ENCODE results near the gene CD46.

GRCh38 chr1:207801819-207802218 is 50.0 kb downstream of the CD46 start:
- TF ChIP-seq FOXK2 (IDR thresholded peaks at IDR 0.05) (no peak), ARNT (IDR thresholded peaks at IDR 0.05) (no peak), FOXM1 (IDR thresholded peaks at IDR 0.05; ENCODE audit: borderline replicate concordance) (no peak), SP1 (IDR thresholded peaks at IDR 0.05) (no peak), ELF4 (IDR thresholded peaks at IDR 0.05) (no peak), HDGF (IDR thresholded peaks at IDR 0.05; ENCODE audit: borderline replicate concordance) (no peak), BHLHE40 (IDR thresholded peaks at IDR 0.05; ENCODE audit: borderline replicate concordance) (no peak), LEF1 (IDR thresholded peaks at IDR 0.05; ENCODE audit: borderline replicate concordance) (no peak), NFRKB (IDR thresholded peaks at IDR 0.05) (no peak)

Measured in HEK293T (cell line).